ENCODE measurements around the gene DNAH3.

DNA sequence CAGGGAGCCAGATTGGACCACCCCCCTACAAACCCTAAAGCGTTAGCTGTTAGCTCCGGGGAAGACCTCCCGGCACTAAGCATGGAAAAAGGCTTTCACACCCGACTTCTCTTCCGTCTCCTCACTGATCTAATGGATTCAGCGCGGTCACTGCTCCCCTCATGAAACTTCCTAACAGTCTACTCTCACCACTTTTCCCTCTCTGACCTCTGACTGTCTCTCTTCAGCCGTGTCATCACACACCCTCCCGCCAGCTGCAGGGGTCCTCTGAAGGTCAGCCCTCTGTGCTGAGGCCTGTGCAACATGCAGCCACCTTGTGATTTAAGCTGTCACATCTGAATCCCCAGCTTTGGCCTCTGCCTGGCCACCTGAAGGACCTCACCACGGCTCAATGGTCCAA is 234.4 kb downstream of the DNAH3 start:
- TF ChIP-seq, protein P1, sequence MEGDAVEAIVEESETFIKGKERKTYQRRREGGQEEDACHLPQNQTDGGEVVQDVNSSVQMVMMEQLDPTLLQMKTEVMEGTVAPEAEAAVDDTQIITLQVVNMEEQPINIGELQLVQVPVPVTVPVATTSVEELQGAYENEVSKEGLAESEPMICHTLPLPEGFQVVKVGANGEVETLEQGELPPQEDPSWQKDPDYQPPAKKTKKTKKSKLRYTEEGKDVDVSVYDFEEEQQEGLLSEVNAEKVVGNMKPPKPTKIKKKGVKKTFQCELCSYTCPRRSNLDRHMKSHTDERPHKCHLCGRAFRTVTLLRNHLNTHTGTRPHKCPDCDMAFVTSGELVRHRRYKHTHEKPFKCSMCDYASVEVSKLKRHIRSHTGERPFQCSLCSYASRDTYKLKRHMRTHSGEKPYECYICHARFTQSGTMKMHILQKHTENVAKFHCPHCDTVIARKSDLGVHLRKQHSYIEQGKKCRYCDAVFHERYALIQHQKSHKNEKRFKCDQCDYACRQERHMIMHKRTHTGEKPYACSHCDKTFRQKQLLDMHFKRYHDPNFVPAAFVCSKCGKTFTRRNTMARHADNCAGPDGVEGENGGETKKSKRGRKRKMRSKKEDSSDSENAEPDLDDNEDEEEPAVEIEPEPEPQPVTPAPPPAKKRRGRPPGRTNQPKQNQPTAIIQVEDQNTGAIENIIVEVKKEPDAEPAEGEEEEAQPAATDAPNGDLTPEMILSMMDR (IDR thresholded peaks at IDR 0.05) = no peak
- TF ChIP-seq FOXP1 (CRISPR knock-in tag; IDR thresholded peaks at IDR 0.05; ENCODE audit: borderline replicate concordance) = no peak
- TF ChIP-seq NR2C2 (CRISPR knock-in tag; IDR thresholded peaks at IDR 0.05) = no peak
